BJ (cell line): ENCODE measurements around the gene SEMG1. TPM values are rescaled to one million over a fixed set of nuclear protein-coding genes. Genes with fewer than 3 reads are reported as not detected.

Experiments
- CTCF ChIA-PET: fragments of 350-600 bp; formaldehyde crosslinking; extraction: SDS; loops from one replicate; lab custom pipeline; 2021; ENCODE audit warnings: antibody characterized with exemption, inconsistent platforms; lab: Yijun Ruan, JAX
- POLR2A ChIA-PET: fragments of 300-600 bp; sonication (Branson Sonifier 250); formaldehyde crosslinking; extraction: SDS; loops from one replicate; lab custom pipeline; 2021; ENCODE audit warnings: antibody characterized with exemption; lab: Charles Lee
- DNase-seq: peaks from one replicate; pipeline ENCODE4 v3.0.0-alpha.2; 2011; ENCODE audit warnings: low read depth
- H3K27me3 ChIP-seq: 2 replicates; pipeline ENCODE4 v1.6.0; 2011; ENCODE audit warnings: low read length; ENCODE audit not compliant: control insufficient read depth, insufficient read depth
- H3K36me3 ChIP-seq: 2 replicates; pipeline ENCODE4 v1.5.1; 2011; ENCODE audit warnings: low read length; ENCODE audit not compliant: control insufficient read depth, insufficient read depth
- H3K4me3 ChIP-seq: 2 replicates; pipeline ENCODE4 v1.5.1; 2011; ENCODE audit warnings: low read depth, mild to moderate bottlenecking, control low read depth, low read length
- CTCF ChIP-seq: IDR thresholded peaks from 2 replicates; pipeline ENCODE4 v1.5.1; 2011; ENCODE audit warnings: low read depth, mild to moderate bottlenecking, control low read depth, inconsistent platforms, low read length, moderate library complexity; ENCODE audit not compliant: insufficient read depth
- polyA minus RNA-seq: library from RNA; depleted of rRNA, polyadenylated mRNA; stranded (reverse); fragments of >200 nt; gene quantifications from 2 replicates; pipeline ENCODE4 v1.2.3, GENCODE V29; 2011; rRNA and poly(A)+ RNA removed
- polyA plus RNA-seq: library from polyadenylated mRNA; depleted of rRNA; stranded (reverse); fragments of >200 nt; gene quantifications from 2 replicates; pipeline ENCODE4 v1.2.3, GENCODE V29; 2011; rRNA removed

SEMG1 gene
- polyA plus RNA-seq (not detected in 2 replicates), polyA minus RNA-seq (not detected in 2 replicates)

- Histone ChIP-seq H3K36me3 (no peaks in the 10 kb centered on the region), H3K27me3 (peaks cover 2% of the 10 kb centered on the region; the same call in 1 of the 2 replicates), H3K4me3 (no peak within 1 kb of the TSS)
- ChIA-PET CTCF (no interaction called here), POLR2A (no interaction called here)
- TF ChIP-seq CTCF = no peak
- DNase-seq = no peak
Measured at GRCh38 chr20:45206725-45207124, at the start of gene SEMG1. Gene SEMG1, plus strand, starts transcription at chr20:45207033. Its CDS starts 21 bp downstream, at chr20:45207054.

GRCh38 chr20:45157962-45158361 is 48.9 kb upstream of the SEMG1 start:
- no peak for TF ChIP-seq CTCF
- CTCF ChIA-PET = interaction anchor here (1.3 to 1.4 kb wide), 2 partner anchors 15 to 16 kb away, joined by 3 to 5 read pairs; no protein-coding TSS in a partner anchor
- POLR2A ChIA-PET = no interaction called here
- no peaks in the 10 kb centered on the region for H3K36me3 ChIP-seq
- peaks cover 4% of the 10 kb centered on the region for H3K27me3 ChIP-seq
- DNase-seq = no peak
- no peak overlapping the region for H3K4me3 ChIP-seq

GRCh38 chr20:45163083-45163803 is 43.6 kb upstream of the SEMG1 start:
- no peak for TF ChIP-seq CTCF
- CTCF ChIA-PET = interaction anchor here (1.7 kb wide), 1 partner anchor 26 kb away, joined by 4 read pairs; no protein-coding TSS in a partner anchor
- H3K36me3 ChIP-seq = no peaks in the 10 kb centered on the region
- DNase-seq = no peak
- POLR2A ChIA-PET = no interaction called here
- no peaks in the 10 kb centered on the region; the same call in 1 of the 2 replicates for H3K27me3 ChIP-seq
- H3K4me3 ChIP-seq = no peak overlapping the region

GRCh38 chr20:45164906-45165305 is 41.9 kb upstream of the SEMG1 start:
- H3K36me3 ChIP-seq = no peaks in the 10 kb centered on the region
- no peak for DNase-seq
- H3K27me3 ChIP-seq = no peaks in the 10 kb centered on the region; the same call in 1 of the 2 replicates
- POLR2A ChIA-PET = no interaction called here
- H3K4me3 ChIP-seq = no peak overlapping the region
- TF ChIP-seq CTCF = no peak
- CTCF ChIA-PET = no interaction called here

- H3K4me3 ChIP-seq = no peak overlapping the region
- ChIA-PET CTCF (interaction anchor here (0.8 kb wide), 1 partner anchor 15 kb away, joined by 3 read pairs; no protein-coding TSS in a partner anchor), POLR2A (no interaction called here)
- no peak for TF ChIP-seq CTCF
- H3K27me3 ChIP-seq = no peaks in the 10 kb centered on the region; the same call in none of the 2 replicates
- H3K36me3 ChIP-seq = no peaks in the 10 kb centered on the region
- no peak for DNase-seq
Measured at GRCh38 chr20:45173522-45173921, 33.3 kb upstream of the SEMG1 start.
